Measurements from ENCODE around the gene PCDHGB2. TPM values are rescaled to one million over a fixed set of nuclear protein-coding genes. Genes with fewer than 3 reads are reported as not detected.

PCDHGB2 gene
- polyA plus RNA-seq, 6 donors from 2014 or later, result 0.27 to 0.82 (median 0.74) TPM; not detected in 3

DNA sequence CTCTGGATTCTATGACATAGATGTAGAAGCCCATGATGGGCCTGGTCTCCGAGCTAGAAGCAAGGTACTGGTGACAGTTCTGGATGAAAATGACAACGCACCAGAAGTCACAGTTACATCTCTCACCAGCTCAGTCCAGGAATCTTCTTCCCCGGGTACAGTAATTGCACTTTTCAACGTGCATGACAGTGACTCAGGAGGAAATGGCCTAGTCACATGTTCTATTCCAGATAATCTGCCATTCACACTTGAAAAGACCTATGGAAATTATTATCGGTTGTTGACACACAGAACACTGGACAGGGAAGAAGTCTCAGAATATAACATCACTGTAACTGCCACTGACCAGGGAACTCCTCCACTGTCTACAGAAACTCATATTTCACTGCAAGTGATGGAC lies 3.7 kb upstream of the PCDHGB2 start:
- no peak for DNase-seq
- no peak overlapping the region for H3K27ac Mint-ChIP-seq

GRCh38 chr5:141356950-141357349 lies 2.8 kb upstream of the PCDHGB2 start:
- H3K4me1 Mint-ChIP-seq, result peaks cover 0 to 4% (median 0%) of the 10 kb centered on the region in 3 donors
- H3K27ac Mint-ChIP-seq, result no peak overlapping the region
- DNase-seq, result no peak
- H3K4me3 Mint-ChIP-seq, result no peak overlapping the region
- peaks cover 63 to 92% (median 81%) of the 10 kb centered on the region in 3 donors for H3K27me3 Mint-ChIP-seq
- peaks cover 17 to 54% of the 10 kb centered on the region in 2 donors for H3K36me3 Mint-ChIP-seq
- H3K9me3 Mint-ChIP-seq, result peaks cover 20 to 75% (median 51%) of the 10 kb centered on the region in 7 donors
- ATAC-seq (ENCODE audit: low read depth in 2 of 2), result no peak

More for the DNA sequence above, 3.7 kb upstream of the PCDHGB2 start:
- Mint-ChIP-seq H3K36me3 (peaks cover 16 to 53% of the 10 kb centered on the region in 2 donors), H3K4me3 (peak overlapping the region in 1 of 8 donors; percentile 18), H3K9me3 (peaks cover 20 to 71% (median 48%) of the 10 kb centered on the region in 7 donors), H3K27me3 (peaks cover 60 to 90% (median 78%) of the 10 kb centered on the region in 3 donors), H3K4me1 (peaks cover 0 to 4% (median 0%) of the 10 kb centered on the region in 3 donors)
- ATAC-seq (ENCODE audit: low read depth in 2 of 2), result no peak

GRCh38 chr5:141360685-141361084 lies 891 bp downstream of the PCDHGB2 start:
- peaks cover 64 to 87% (median 76%) of the 10 kb centered on the region in 3 donors for H3K27me3 Mint-ChIP-seq
- H3K27ac Mint-ChIP-seq, result peak overlapping the region in 2 of 6 donors; percentile 23 to 89
- H3K4me1 Mint-ChIP-seq, result peaks cover 0 to 12% (median 6%) of the 10 kb centered on the region in 3 donors
- peaks cover 26 to 66% of the 10 kb centered on the region in 2 donors for H3K36me3 Mint-ChIP-seq
- DNase-seq (no peak), ATAC-seq (ENCODE audit: low read depth in 2 of 2) (no peak)
- peaks cover 25 to 78% (median 69%) of the 10 kb centered on the region in 7 donors for H3K9me3 Mint-ChIP-seq
- peak overlapping the region in 4 of 8 donors; percentile 33 to 88 (median 59) for H3K4me3 Mint-ChIP-seq

DNA sequence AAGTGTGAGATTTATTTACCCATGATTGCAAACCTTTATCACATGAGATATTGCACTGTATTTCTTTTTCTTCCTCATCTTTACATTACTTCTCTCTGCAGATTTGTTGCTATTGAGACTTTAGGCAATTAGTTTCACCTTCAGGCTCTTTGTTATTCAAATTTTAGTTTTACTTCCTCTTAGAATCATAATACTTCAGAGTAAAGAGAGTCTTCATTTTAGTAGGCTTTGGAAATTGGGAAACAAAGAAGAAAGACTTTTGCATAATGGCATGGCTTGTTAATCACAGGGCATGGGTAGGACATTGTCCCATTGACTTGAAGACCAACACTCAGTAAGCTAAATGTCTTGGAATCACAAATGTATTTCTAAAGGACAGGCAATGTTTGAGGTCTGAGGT lies 2.9 kb downstream of the PCDHGB2 start:
- Mint-ChIP-seq H3K27ac (peak overlapping the region in 1 of 6 donors; percentile 56), H3K9me3 (peaks cover 22 to 80% (median 63%) of the 10 kb centered on the region in 7 donors), H3K4me1 (peaks cover 0 to 12% (median 6%) of the 10 kb centered on the region in 3 donors), H3K36me3 (peaks cover 26 to 60% of the 10 kb centered on the region in 2 donors), H3K4me3 (peak overlapping the region in 3 of 8 donors; percentile 10 to 34 (median 29)), H3K27me3 (peaks cover 51 to 79% (median 71%) of the 10 kb centered on the region in 3 donors)
- ATAC-seq (ENCODE audit: low read depth in 2 of 2), result no peak
- no peak for DNase-seq

GRCh38 chr5:141363952-141364660 lies 4.3 kb downstream of the PCDHGB2 start, which contains the start of gene PCDHGA5:
Gene PCDHGA5, plus strand, starts transcription at chr5:141364162. Its CDS starts 169 bp downstream, at chr5:141364331.
- H3K27ac Mint-ChIP-seq, result peak within 1 kb of the TSS in 2 of 6 donors; percentile 77 to 88
- H3K4me3 Mint-ChIP-seq, result peak within 1 kb of the TSS in 3 of 8 donors; percentile 38 to 70 (median 65)
- H3K4me1 Mint-ChIP-seq, result peaks cover 0 to 12% (median 6%) of the 10 kb centered on the region in 3 donors
- peaks cover 50 to 76% (median 75%) of the 10 kb centered on the region in 3 donors for H3K27me3 Mint-ChIP-seq
- H3K9me3 Mint-ChIP-seq, result peaks cover 17 to 77% (median 60%) of the 10 kb centered on the region in 7 donors
- DNase-seq (no peak), ATAC-seq (ENCODE audit: low read depth in 2 of 2) (no peak)
- peaks cover 26 to 54% of the 10 kb centered on the region in 2 donors for H3K36me3 Mint-ChIP-seq

DNA sequence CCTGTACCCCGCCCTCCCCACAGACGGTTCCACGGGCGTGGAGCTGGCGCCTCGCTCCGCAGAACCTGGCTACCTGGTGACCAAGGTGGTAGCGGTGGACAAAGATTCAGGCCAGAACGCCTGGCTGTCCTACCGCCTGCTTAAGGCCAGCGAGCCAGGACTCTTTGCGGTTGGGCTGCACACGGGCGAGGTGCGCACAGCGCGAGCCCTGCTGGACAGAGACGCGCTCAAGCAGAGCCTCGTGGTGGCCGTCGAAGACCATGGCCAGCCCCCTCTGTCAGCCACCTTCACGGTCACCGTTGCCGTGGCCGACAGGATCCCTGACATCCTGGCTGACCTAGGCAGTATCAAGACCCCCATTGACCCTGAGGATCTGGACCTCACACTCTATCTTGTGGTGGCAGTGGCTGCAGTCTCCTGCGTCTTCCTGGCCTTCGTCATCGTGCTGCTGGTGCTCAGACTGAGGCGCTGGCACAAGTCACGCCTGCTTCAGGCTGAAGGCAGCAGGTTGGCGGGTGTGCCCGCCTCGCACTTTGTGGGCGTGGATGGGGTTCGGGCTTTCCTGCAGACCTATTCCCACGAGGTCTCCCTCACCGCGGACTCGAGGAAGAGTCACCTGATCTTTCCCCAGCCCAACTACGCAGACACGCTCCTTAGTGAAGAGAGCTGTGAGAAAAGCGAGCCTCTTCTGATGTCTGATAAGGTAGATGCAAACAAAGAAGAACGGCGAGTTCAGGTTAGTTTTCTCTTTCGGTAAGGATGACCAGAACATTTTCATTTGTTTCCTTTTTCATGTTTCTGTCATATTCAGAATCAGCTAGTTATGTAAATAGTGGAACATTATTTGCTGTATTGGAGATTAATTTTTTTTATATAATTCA lies 6.5 kb downstream of the PCDHGB2 start:
- H3K27me3 Mint-ChIP-seq, result peaks cover 44 to 72% (median 71%) of the 10 kb centered on the region in 3 donors
- H3K4me3 Mint-ChIP-seq, result peak overlapping the region in 1 of 8 donors; percentile 47
- H3K27ac Mint-ChIP-seq, result peak overlapping the region in 2 of 6 donors; percentile 69 to 73
- DNase-seq (no peak), ATAC-seq (ENCODE audit: low read depth in 2 of 2) (no peak)
- H3K4me1 Mint-ChIP-seq, result peaks cover 6 to 12% (median 12%) of the 10 kb centered on the region in 3 donors
- H3K36me3 Mint-ChIP-seq, result peaks cover 13 to 49% of the 10 kb centered on the region in 2 donors
- peaks cover 16 to 67% (median 52%) of the 10 kb centered on the region in 7 donors for H3K9me3 Mint-ChIP-seq

- ATAC-seq (ENCODE audit: low read depth in 2 of 2) (peak; percentile 56 to 70), DNase-seq (no peak)
- Mint-ChIP-seq H3K4me1 (peaks cover 4 to 6% (median 6%) of the 10 kb centered on the region in 3 donors), H3K27me3 (peaks cover 54 to 79% (median 67%) of the 10 kb centered on the region in 3 donors), H3K4me3 (peak within 1 kb of the TSS; percentile 44 to 85 (median 78)), H3K27ac (peak within 1 kb of the TSS in 2 of 6 donors; percentile 18 to 32), H3K36me3 (peaks cover 4 to 37% of the 10 kb centered on the region in 2 donors), H3K9me3 (peaks cover 14 to 61% (median 44%) of the 10 kb centered on the region in 7 donors)
Measured at GRCh38 chr5:141369994-141370848, 10.4 kb downstream of the PCDHGB2 start, which contains the start of gene PCDHGB3. Gene PCDHGB3, plus strand, starts transcription at chr5:141370242. Its CDS starts 153 bp downstream, at chr5:141370395.

- DNase-seq (no peak), ATAC-seq (ENCODE audit: low read depth in 2 of 2) (no peak)
- H3K4me1 Mint-ChIP-seq, result peaks cover 4 to 6% (median 6%) of the 10 kb centered on the region in 3 donors
- H3K27ac Mint-ChIP-seq, result peak overlapping the region in 1 of 6 donors; percentile 47
- peaks cover 8 to 30% of the 10 kb centered on the region in 2 donors for H3K36me3 Mint-ChIP-seq
- peaks cover 47 to 76% (median 53%) of the 10 kb centered on the region in 3 donors for H3K27me3 Mint-ChIP-seq
- peaks cover 8 to 58% (median 45%) of the 10 kb centered on the region in 7 donors for H3K9me3 Mint-ChIP-seq
- peak overlapping the region in 1 of 8 donors; percentile 59 for H3K4me3 Mint-ChIP-seq
Measured at GRCh38 chr5:141371572-141372475, 12.0 kb downstream of the PCDHGB2 start.

DNA sequence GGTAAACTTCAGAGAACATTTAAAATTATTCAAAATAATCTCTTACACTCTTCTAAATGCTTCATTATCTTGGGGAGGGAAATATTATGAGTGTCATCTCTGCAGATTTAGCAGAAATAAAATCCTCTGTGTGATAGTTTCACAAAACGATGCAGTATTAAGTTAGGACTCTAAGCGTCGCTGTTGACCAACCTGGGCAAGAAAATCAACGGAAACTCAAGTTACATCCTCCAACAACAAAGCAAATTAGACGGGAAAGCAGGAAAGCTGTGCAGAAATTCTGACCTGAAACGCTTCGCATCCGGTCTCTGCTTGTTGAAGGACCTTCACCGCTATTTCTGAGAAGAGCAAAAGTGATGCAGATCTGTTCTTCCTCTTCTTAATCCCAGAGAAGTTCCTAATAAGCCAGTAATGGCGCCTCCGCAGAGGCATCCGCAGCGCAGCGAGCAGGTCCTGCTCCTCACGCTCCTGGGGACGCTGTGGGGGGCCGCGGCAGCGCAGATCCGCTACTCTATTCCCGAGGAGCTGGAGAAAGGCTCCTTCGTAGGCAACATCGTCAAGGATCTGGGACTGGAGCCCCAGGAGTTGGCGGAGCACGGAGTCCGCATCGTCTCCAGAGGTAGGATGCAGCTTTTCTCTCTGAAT lies 14.0 kb downstream of the PCDHGB2 start, which contains the start of gene PCDHGA6:
Gene PCDHGA6 (plus strand): TSS at position 219 of the 645 bp plus-strand sequence. CDS start 193 bp downstream, at position 412.
- Mint-ChIP-seq H3K4me1 (peaks cover 4 to 6% (median 6%) of the 10 kb centered on the region in 3 donors), H3K27me3 (peaks cover 44 to 66% (median 44%) of the 10 kb centered on the region in 3 donors), H3K4me3 (peak within 1 kb of the TSS in 5 of 8 donors; percentile 5 to 57 (median 29)), H3K36me3 (peaks cover 8 to 30% of the 10 kb centered on the region in 2 donors), H3K9me3 (peaks cover 8 to 67% (median 45%) of the 10 kb centered on the region in 7 donors), H3K27ac (peak within 1 kb of the TSS in 1 of 6 donors; percentile 30)
- DNase-seq (no peak), ATAC-seq (ENCODE audit: low read depth in 2 of 2) (no peak)

GRCh38 chr5:141374627-141375026 lies 14.8 kb downstream of the PCDHGB2 start:
- Mint-ChIP-seq H3K4me3 (no peak overlapping the region), H3K4me1 (peaks cover 4 to 6% (median 6%) of the 10 kb centered on the region in 3 donors), H3K27ac (peak overlapping the region in 1 of 6 donors; percentile 30), H3K27me3 (peaks cover 39 to 69% (median 41%) of the 10 kb centered on the region in 3 donors), H3K36me3 (peaks cover 8 to 30% of the 10 kb centered on the region in 2 donors), H3K9me3 (peaks cover 8 to 64% (median 45%) of the 10 kb centered on the region in 7 donors)
- ATAC-seq (ENCODE audit: low read depth in 2 of 2) (no peak), DNase-seq (no peak)

Data from naive B cell (primary cell).